ENCODE measurements around the gene CYLD. TPM values are rescaled to one million over a fixed set of nuclear protein-coding genes. Genes with fewer than 3 reads are reported as not detected.

Gene CYLD
- total RNA-seq, 2 experiments from 2014 or later, result 360 to 373 TPM

DNA sequence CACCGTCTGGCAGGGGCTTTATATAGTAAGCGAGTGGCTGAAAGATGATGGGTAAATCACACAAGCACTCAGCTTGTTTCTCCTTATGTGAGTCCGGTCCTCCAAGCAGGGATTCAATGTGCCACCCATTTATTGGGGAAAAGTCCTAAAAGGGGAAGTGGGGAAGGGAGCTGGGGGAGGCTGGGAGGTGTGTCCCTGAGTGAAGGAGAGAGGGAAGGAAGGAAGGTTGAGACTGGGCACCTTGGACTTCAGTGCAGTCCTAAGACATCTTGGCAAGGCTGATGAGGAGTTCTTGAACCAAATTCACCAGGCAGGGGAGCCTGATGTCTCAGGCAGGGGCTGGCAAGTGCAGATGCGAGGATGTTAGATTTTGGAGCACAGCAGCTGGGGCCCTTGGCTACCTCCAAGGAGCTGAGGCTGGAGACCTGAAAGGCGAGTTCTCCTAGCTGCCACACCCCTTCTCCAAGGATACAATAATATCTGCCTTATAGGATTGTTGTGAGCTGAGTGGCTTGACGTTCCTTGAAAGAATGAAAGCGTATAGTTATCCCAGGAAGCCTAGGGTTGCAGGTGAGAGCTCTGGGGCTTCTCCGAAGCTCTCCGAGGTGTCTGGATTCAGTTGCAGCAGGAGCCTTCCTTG lies 23.0 kb upstream of the CYLD start:
- Mint-ChIP-seq H3K4me1 (ENCODE audit: low read depth) (peaks cover 30% of the 10 kb centered on the region), H3K27me3 (no peaks in the 10 kb centered on the region), H3K36me3 (ENCODE audit: low read depth) (peaks cover 21% of the 10 kb centered on the region), H3K27ac (no peak overlapping the region), H3K4me3 (peak overlapping the region; percentile 9), H3K9me3 (peaks cover 2% of the 10 kb centered on the region)
- Histone ChIP-seq H3K9me3 (ENCODE audit: control insufficient read depth in 1 of 2, insufficient read depth in 1 of 2, low read length in 2 of 2) (peaks cover 0 to 3% of the 10 kb centered on the region in 2 experiments), H3K36me3 (ENCODE audit: insufficient read depth, low read length) (peaks cover 10% of the 10 kb centered on the region), H3K27me3 (ENCODE audit: control insufficient read depth in 1 of 2, insufficient read depth in 2 of 2, low read length in 2 of 2) (no peaks in the 10 kb centered on the region), H3K4me3 (ENCODE audit: low read length) (no peak overlapping the region), H3K27ac (ENCODE audit: low read depth in 1 of 2, low read length in 2 of 2) (no peak overlapping the region), H3K4me1 (ENCODE audit: insufficient read depth, low read length) (peaks cover 36% of the 10 kb centered on the region)
- CTCF ChIA-PET, result no interaction called here
- TF ChIP-seq, protein P1, sequence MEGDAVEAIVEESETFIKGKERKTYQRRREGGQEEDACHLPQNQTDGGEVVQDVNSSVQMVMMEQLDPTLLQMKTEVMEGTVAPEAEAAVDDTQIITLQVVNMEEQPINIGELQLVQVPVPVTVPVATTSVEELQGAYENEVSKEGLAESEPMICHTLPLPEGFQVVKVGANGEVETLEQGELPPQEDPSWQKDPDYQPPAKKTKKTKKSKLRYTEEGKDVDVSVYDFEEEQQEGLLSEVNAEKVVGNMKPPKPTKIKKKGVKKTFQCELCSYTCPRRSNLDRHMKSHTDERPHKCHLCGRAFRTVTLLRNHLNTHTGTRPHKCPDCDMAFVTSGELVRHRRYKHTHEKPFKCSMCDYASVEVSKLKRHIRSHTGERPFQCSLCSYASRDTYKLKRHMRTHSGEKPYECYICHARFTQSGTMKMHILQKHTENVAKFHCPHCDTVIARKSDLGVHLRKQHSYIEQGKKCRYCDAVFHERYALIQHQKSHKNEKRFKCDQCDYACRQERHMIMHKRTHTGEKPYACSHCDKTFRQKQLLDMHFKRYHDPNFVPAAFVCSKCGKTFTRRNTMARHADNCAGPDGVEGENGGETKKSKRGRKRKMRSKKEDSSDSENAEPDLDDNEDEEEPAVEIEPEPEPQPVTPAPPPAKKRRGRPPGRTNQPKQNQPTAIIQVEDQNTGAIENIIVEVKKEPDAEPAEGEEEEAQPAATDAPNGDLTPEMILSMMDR (IDR thresholded peaks at IDR 0.05), result no peak
- POLR2A ChIA-PET, result interaction anchor here (1.1 to 2.3 kb wide), 2 partner anchors 23 to 29 kb away, joined by 3 to 19 read pairs; partner anchors contain the start of gene CYLD
- DNase-seq (no peak), ATAC-seq (ENCODE audit: poor library complexity) (no peak)
- intact Hi-C loops (cut with DNase I, micrococcal nuclease), result no loop called here

DNA sequence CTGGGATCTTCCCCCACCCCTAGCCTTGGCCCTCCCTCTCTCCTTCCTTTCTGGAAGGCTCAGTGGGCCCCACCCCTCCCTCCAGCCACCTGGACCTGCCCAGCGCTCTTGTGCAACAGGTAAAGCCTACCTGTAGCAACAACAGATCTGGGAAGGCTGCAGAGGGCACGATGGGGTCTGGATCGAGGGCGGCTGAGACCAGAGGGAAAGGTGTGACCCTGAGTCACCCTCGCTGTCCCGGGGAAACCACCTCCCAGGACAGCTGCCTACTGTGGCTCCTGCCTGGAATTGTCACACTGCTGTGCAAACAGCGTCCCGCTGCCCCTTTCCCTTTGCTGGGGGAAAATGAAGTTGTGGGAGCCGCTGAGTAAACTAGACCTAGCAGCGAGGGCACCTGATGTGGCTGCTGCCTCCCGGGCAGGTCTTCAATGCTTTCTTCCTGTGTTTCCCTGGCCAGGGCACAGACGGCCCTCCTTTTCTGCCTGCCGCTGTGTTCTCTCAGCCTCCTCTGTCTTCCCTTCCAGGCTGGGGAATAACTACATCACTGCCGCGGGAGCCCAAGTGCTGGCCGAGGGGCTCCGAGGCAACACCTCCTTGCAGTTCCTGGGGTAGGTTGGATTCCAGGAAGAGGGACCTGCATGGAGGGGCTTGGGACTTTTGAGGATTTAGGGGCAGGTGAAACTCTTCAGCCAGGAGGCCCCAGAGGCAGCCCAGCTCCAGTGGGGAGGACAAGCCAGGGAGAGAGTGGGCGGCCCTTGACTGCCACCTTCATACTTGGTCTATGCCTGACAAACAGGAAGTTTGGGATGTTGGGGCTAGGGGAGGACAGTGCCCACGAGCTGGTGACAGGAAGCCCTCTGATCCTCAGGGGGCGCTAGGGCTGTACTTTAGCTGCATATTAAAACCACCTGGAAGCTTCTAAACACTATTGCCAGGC lies 22.2 kb upstream of the CYLD start:
- Mint-ChIP-seq H3K36me3 (ENCODE audit: low read depth) (peaks cover 29% of the 10 kb centered on the region), H3K4me1 (ENCODE audit: low read depth) (peaks cover 38% of the 10 kb centered on the region), H3K27ac (peak overlapping the region; percentile 32), H3K4me3 (no peak overlapping the region), H3K27me3 (no peaks in the 10 kb centered on the region), H3K9me3 (peaks cover 10% of the 10 kb centered on the region)
- no peak overlapping the region for H3K27ac ChIP-seq (ENCODE audit: low read depth in 1 of 2, low read length in 2 of 2)
- DNase-seq, result peak in 7 of 14 experiments; percentile 16 to 53 (median 38)
- intact Hi-C loops (cut with DNase I, micrococcal nuclease), result loop anchor here in 1 of 2 experiments (1.0 kb wide), 1 partner anchor 46 kb away; no protein-coding TSS in a partner anchor
- TF ChIP-seq, protein P1 (IDR thresholded peaks at IDR 0.05), result peak; percentile 19
- ChIA-PET POLR2A (interaction anchor here (1.1 to 2.3 kb wide), 9 partner anchors 11 to 87 kb away, joined by 3 to 19 read pairs (median 5); partner anchors contain the start of genes CYLD and SNX20), CTCF (interaction anchor here (1.0 to 1.3 kb wide), 4 partner anchors 12 to 87 kb away, joined by 3 to 6 read pairs (median 3); partner anchors contain the start of gene CYLD)
- peaks cover 0 to 10% of the 10 kb centered on the region in 2 experiments for H3K9me3 ChIP-seq (ENCODE audit: control insufficient read depth in 1 of 2, insufficient read depth in 1 of 2, low read length in 2 of 2)
- H3K36me3 ChIP-seq (ENCODE audit: insufficient read depth, low read length), result peaks cover 10% of the 10 kb centered on the region
- H3K27me3 ChIP-seq (ENCODE audit: control insufficient read depth in 1 of 2, insufficient read depth in 2 of 2, low read length in 2 of 2), result no peaks in the 10 kb centered on the region
- peak; percentile 77 for ATAC-seq (ENCODE audit: poor library complexity)
- peaks cover 33% of the 10 kb centered on the region for H3K4me1 ChIP-seq (ENCODE audit: insufficient read depth, low read length)
- no peak overlapping the region for H3K4me3 ChIP-seq (ENCODE audit: low read length)

All from CD4-positive, alpha-beta T cell (primary cell).